AG08395 (cell line): Measurements from ENCODE around the gene LDHB.
"Not testable (repeated sequence)": the region's sequence is repeated elsewhere in the genome, so short reads cannot be mapped to it uniquely, and the experiment has no call there.

Source experiments
- DNase-seq: peaks from one replicate; pipeline ENCODE4 v3.0.0; 2012; ENCODE audit warnings: mixed read lengths, low spot score

Gene LDHB

GRCh38 chr12:21607701-21608100 lies 49.9 kb downstream of the LDHB start:
- peak; percentile 6 for DNase-seq

GRCh38 chr12:21606175-21606574 lies 51.5 kb downstream of the LDHB start:
- DNase-seq, result no peak

- no peak for DNase-seq
Observed at GRCh38 chr12:21604245-21605101, 53.2 kb downstream of the LDHB start, which contains the start of gene GYS2. GYS2 (minus strand) TSS chr12:21604847; CDS start chr12:21604592, 255 bp downstream.

- DNase-seq, result no peak
Observed at GRCh38 chr12:21602774-21603173, 54.9 kb downstream of the LDHB start.

- no peak for DNase-seq
Observed at GRCh38 chr12:21600196-21600595, 57.4 kb downstream of the LDHB start.

GRCh38 chr12:21599143-21599999 lies 58.3 kb downstream of the LDHB start:
- DNase-seq, result no peak

GRCh38 chr12:21598651-21599050 lies 59.0 kb downstream of the LDHB start:
- DNase-seq, result no peak

GRCh38 chr12:21595356-21595755 lies 62.3 kb downstream of the LDHB start:
- not testable (repeated sequence) for DNase-seq

- no peak for DNase-seq
Observed at GRCh38 chr12:21585485-21585884, 72.2 kb downstream of the LDHB start.
